AG20443 (cell line): Measurements from ENCODE around the gene TMBIM6.
"Not testable (repeated sequence)": the region's sequence is repeated elsewhere in the genome, so short reads cannot be mapped to it uniquely, and the experiment has no call there.

Source experiments
- DNase-seq: peaks from one replicate; pipeline ENCODE4 v3.0.0; 2012; ENCODE audit warnings: low spot score, mixed read lengths

The TMBIM6 gene

GRCh38 chr12:49740930-49741881 is at the start of gene TMBIM6:
Gene TMBIM6 (plus strand): TSS chr12:49741557. CDS start chr12:49752494, 10,937 bp downstream.
- DNase-seq = peak; percentile 97

DNA sequence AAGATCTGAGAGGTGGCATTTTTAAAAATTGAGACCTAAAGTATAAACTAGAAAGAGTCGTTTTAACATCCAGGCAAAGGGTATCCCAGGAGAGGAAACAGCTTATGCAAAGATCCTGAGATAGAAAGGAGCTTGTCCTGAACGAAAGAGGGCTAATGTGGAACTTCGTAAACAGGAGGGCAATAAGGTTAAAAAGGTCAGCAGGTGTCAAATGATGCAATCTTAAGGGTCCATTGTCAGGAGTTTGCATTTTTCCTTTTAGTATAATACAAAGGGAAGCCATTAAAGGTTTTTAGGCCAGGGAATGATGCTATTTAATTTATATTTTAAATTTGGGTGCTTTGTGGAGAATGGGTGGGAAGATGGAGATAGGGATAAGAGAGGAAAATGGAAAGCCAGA is 48.5 kb upstream of the TMBIM6 start:
- no peak for DNase-seq

GRCh38 chr12:49693931-49694444 is 47.4 kb upstream of the TMBIM6 start:
- peak; percentile 41 for DNase-seq

DNA sequence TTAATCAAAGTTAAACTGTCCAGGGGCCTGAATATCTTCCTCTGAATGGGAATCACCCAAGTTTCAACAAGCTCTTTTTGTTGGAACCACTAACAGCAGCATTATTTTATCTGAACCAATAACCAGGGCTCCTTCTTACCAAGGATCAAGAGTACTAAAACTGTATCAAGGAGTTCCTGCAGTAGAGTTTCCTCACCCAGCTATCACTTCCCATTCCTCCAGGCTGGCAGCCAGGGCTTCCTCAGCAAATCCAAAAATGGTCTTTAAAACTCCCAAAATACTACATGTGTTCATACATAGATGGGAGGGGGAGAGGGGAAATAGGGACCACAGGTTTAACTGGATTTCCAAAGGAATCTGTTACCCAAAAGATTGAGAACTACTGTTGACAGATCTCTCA is 44.6 kb upstream of the TMBIM6 start:
- DNase-seq = no peak

GRCh38 chr12:49697808-49698207 is 43.5 kb upstream of the TMBIM6 start:
- no peak for DNase-seq

GRCh38 chr12:49698619-49699545 is 42.5 kb upstream of the TMBIM6 start:
- peak; percentile 56 for DNase-seq

DNA sequence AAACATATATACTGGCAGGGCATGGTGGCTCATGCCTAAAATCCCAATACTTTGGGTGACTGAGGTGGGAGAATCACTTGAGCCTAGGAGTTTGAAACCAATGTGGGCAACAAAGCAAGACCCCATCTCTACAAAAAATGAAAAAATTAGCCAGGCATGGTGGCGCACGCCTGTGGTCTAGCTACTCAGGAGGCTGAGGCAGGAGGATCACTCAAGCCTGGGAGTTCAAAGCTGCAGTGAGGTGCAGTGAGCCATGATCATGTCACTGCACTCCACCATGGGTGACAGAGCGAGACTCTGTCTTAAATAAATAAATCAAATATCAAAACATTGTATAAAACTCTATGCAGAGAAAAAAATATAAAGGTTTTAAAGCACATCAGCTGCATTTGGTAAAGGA is 39.3 kb upstream of the TMBIM6 start:
- no peak for DNase-seq

GRCh38 chr12:49702676-49703215 is 38.6 kb upstream of the TMBIM6 start:
- DNase-seq = no peak

DNA sequence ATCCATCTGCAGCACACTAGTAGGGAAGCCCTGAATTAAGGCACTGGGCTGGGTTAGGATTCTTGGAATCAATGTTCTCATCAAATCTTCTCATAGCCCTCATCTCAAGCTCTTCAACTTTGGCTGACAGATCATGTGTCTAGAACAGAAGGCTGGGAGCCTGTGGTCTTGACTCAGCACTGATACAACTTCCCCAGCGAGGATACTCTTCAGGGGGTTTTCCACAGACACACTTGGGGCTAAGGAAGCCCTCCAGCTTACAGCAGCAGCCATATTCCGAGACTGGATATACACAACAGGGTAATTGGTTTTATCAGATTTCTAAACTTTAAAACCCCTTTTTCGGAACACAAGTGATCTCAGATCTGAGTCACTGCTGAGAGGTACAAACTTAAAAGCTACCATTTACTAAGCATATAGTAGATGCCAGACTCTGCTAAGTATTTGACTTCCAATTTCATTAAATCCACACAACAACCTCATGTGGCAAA is 37.7 kb upstream of the TMBIM6 start:
- peak; percentile 28 for DNase-seq

DNA sequence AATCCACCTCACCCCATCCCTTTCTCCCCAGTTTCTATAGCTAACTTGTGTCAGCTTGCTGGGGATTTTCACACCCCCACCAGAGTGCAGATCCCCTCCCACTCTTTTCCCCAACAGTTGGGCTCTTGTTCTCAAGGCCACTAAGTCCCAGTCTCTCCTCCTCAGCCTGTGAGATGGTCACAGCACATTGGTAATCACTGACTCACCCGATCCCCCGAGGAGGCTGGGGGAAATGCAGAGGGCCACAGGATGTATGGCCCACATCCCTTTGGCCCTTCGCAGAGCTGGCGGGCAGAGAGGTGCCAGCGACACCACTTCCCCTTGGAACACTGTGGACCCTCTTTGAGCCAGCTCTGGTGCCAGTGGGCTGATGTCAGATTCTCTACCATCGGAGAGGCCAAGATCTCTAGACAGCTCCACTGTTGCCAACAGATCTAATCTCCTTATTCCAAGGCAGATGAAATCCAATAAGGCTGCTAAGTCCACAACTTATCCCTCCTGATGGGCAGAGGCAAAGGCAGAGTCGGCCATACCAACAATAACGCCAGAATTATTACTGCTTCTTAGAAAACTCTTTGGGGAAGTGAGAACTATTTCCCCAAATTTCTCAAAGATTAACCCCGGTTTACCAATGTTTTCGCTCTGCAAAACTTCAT is 35.8 kb upstream of the TMBIM6 start:
- DNase-seq = peak; percentile 57

DNA sequence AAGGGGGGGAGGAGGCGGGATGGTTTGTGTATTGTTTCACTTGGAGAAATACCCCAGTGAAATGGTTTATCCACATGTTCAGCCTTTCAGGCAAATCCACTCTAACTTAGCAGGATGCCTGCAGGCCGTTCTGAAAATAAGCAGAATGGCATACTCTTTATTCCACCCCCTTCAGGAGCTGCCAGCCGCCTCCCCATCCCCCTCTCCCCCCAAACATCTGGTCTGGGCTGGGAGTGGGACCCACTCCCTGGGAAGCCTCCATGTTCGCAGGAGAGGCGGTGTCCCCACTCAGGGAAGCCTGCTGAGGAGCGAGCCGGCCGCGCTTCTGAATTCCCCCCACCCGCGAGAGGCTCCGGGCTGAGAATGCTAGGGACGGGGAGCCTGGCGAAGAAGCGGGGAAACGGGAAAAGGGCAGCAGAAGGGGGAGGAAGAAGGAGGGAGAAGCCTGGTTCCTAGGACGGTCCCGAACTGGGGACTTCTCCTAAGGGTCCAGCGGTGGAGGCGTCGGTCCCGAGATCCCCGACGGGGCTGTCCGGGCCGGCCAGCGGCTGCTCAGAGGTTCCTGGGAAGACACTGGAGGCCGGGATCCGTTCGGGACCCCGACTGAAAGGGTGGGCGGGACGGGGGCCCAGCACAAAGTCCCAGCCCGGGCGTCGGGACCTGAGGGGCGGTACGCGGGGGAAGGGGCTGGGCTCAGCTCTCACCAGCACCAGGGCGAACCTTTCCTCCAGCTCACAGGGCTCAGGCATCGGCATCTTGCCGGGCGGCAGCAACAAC is 34.8 kb upstream of the TMBIM6 start:
- DNase-seq = peak; percentile 41

- peak; percentile 100 for DNase-seq
Observed at GRCh38 chr12:49707128-49707811, 34.1 kb upstream of the TMBIM6 start, which contains the start of gene FMNL3. Gene FMNL3 (minus strand): TSS chr12:49707405. CDS start chr12:49707180, 225 bp downstream.

GRCh38 chr12:49707812-49708147 is 33.6 kb upstream of the TMBIM6 start:
- no peak for DNase-seq

- DNase-seq = no peak
Observed at GRCh38 chr12:49708851-49709250, 32.5 kb upstream of the TMBIM6 start.

DNA sequence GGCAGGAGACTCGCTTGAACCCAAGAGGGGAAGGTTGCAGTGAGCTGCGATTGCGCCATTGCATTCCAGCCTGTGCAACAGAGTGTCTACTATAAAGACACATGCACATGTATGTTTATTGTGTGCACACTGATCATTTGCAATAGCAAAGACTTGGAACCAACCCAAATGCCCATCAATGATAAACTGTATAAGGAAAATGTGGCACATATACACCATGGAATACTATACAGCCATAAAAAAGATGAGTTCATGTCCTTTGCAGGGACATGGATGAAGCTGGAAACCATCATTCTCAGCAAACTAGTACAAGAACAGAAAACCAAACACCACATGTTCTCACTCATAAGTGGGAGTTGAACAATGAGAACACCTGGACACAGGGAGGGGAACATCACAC is 27.4 kb upstream of the TMBIM6 start:
- not testable (repeated sequence) for DNase-seq

DNA sequence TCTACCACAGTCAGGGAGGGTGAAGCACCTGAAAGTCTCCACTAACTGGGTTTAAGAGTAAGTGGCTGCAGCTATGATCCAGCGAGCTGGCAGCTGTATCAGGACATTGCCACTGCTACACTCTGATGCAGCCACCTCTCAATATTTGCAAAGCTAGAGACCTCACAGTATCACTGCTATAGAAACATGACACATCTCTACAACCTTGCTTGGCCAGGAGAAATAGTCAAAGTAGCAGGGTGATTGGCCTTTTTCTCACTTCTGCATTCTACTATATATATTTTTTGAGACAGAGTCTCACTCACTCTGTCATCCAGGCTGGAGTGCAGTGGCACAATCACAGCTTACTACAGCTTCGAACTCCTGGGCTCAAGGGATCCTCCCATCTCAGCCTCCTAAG is 24.8 kb upstream of the TMBIM6 start:
- no peak for DNase-seq

DNA sequence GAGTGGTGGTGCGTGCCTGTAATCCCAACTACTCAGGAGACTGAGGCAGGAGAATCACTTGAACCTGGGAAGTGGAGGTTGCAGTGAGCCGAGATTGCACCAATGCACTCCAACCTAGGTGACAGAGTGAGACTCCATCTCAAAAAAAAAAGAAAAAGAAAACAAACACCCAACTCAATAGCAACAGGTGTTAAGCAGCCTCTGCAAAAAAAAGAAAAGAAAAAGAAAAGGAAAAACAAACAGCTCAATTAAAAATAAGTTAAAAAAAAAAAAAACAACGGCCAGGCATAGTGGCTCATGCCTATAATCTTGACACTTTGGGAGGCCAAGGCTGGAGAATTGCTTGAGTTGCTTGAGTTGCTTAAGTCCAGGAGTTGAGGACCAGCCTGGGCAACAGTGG is 23.6 kb upstream of the TMBIM6 start:
- not testable (repeated sequence) for DNase-seq

DNA sequence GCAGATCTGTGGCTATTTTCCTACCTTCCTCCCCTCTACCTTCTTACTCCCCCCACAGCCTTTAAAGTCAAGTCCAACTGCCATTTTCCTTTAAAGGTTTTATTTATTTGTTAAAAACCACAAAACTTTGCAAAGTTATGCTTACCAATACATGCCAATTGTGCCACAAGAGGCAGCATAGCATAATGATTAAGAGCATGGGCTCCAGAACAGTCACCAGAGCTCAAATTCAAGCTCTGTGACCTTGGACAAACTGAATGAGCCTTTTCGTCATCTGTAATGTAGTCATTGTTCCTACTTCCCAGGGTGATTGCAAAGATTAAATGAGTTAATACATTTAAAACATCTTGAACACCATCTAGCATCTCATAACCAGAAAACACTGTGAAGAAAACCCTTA is 21.1 kb upstream of the TMBIM6 start:
- no peak for DNase-seq

DNA sequence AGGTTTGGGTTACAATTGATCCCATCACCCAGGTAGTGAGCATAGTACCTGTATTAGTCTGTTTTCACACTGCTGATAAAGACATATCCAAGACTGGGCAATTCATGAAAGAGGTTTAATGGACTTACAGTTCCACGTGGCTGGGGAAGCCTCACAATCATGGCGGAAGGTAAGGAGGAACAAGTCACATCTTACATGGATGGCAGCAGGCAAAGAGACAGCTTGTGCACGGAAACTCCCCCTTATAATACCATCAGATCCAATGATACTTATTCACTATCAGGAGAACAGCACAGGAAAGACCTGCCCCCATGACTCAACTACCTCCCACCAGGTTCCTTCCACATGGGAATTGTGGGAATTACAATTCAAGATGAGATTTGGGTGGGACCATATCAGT is 20.0 kb upstream of the TMBIM6 start:
- DNase-seq = not testable (repeated sequence)

DNA sequence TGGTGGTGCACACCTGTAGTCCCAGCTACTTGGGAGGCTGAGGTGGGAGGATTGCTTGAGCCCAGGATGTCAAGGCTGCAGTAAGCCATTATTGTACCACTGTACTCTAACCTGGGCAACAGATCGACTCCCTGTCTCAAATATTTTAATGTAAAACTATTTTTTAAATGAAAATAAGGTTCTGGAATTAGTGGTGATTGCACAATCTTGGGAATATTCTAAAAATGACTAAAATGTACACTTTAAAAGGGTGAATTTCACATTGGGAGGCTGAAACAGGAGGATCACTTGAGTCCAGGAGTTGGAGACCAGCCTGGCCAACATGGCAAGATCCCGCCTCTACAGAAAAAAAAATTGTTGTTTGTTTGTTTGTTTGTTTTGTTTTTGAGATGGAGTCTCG is 12.9 kb upstream of the TMBIM6 start:
- DNase-seq = no peak
